ENCODE measurements around the gene SOX8. TPM values are rescaled to one million over a fixed set of nuclear protein-coding genes. Genes with fewer than 3 reads are reported as not detected.

Gene SOX8
- 0.10 to 0.15 TPM (median 0.15 TPM) in 3 replicates for total RNA-seq
- long read RNA-seq: 0 reads

GRCh38 chr16:981695-982144 is at the start of gene SOX8:
Gene SOX8, plus strand, starts transcription at chr16:981770. Its CDS starts 153 bp downstream, at chr16:981923.
- H3K27me3 Mint-ChIP-seq (ENCODE audit: low read depth): peaks cover 22% of the 10 kb centered on the region

GRCh38 chr16:932831-933330 is 48.7 kb upstream of the SOX8 start:
- Mint-ChIP-seq H3K36me3 (ENCODE audit: low read depth) (peaks cover 16% of the 10 kb centered on the region), H3K27me3 (ENCODE audit: low read depth) (no peaks in the 10 kb centered on the region), H3K27ac (ENCODE audit: unreplicated experiment) (peak overlapping the region; percentile 45), H3K9me3 (ENCODE audit: low read depth) (no peaks in the 10 kb centered on the region), H3K4me1 (ENCODE audit: low read depth) (no peaks in the 10 kb centered on the region), H3K4me3 (ENCODE audit: unreplicated experiment) (no peak overlapping the region)
- no peak for DNase-seq (ENCODE audit: low spot score)
- no peak for TF ChIP-seq CTCF (IDR thresholded peaks at IDR 0.05)

More at GRCh38 chr16:981695-982144, at the start of gene SOX8:
- no peak within 1 kb of the TSS for H3K27ac Mint-ChIP-seq (ENCODE audit: unreplicated experiment)
- H3K4me1 Mint-ChIP-seq (ENCODE audit: low read depth): peaks cover 6% of the 10 kb centered on the region
- H3K4me3 Mint-ChIP-seq (ENCODE audit: unreplicated experiment): peak within 1 kb of the TSS; percentile 72
- H3K9me3 Mint-ChIP-seq (ENCODE audit: low read depth): no peaks in the 10 kb centered on the region
- no peak for DNase-seq (ENCODE audit: low spot score)
- no peaks in the 10 kb centered on the region for H3K36me3 Mint-ChIP-seq (ENCODE audit: low read depth)
- TF ChIP-seq CTCF (IDR thresholded peaks at IDR 0.05): no peak

GRCh38 chr16:933581-933980 is 48.0 kb upstream of the SOX8 start:
- Mint-ChIP-seq H3K4me3 (ENCODE audit: unreplicated experiment) (no peak overlapping the region), H3K9me3 (ENCODE audit: low read depth) (no peaks in the 10 kb centered on the region), H3K4me1 (ENCODE audit: low read depth) (no peaks in the 10 kb centered on the region), H3K27me3 (ENCODE audit: low read depth) (no peaks in the 10 kb centered on the region), H3K36me3 (ENCODE audit: low read depth) (peaks cover 16% of the 10 kb centered on the region), H3K27ac (ENCODE audit: unreplicated experiment) (no peak overlapping the region)
- peak; percentile 85 for DNase-seq (ENCODE audit: low spot score)
- TF ChIP-seq CTCF (IDR thresholded peaks at IDR 0.05): no peak

- Mint-ChIP-seq H3K9me3 (ENCODE audit: low read depth) (no peaks in the 10 kb centered on the region), H3K36me3 (ENCODE audit: low read depth) (peaks cover 16% of the 10 kb centered on the region), H3K27me3 (ENCODE audit: low read depth) (no peaks in the 10 kb centered on the region), H3K4me1 (ENCODE audit: low read depth) (no peaks in the 10 kb centered on the region), H3K27ac (ENCODE audit: unreplicated experiment) (no peak overlapping the region), H3K4me3 (ENCODE audit: unreplicated experiment) (no peak overlapping the region)
- DNase-seq (ENCODE audit: low spot score): peak; percentile 79
- no peak for TF ChIP-seq CTCF (IDR thresholded peaks at IDR 0.05)
Observed at GRCh38 chr16:934178-934577, 47.4 kb upstream of the SOX8 start.

- H3K27me3 Mint-ChIP-seq (ENCODE audit: low read depth): no peaks in the 10 kb centered on the region
- no peaks in the 10 kb centered on the region for H3K4me1 Mint-ChIP-seq (ENCODE audit: low read depth)
- TF ChIP-seq CTCF (IDR thresholded peaks at IDR 0.05): no peak
- H3K9me3 Mint-ChIP-seq (ENCODE audit: low read depth): peaks cover 4% of the 10 kb centered on the region
- no peak overlapping the region for H3K27ac Mint-ChIP-seq (ENCODE audit: unreplicated experiment)
- no peak overlapping the region for H3K4me3 Mint-ChIP-seq (ENCODE audit: unreplicated experiment)
- H3K36me3 Mint-ChIP-seq (ENCODE audit: low read depth): peaks cover 23% of the 10 kb centered on the region
- no peak for DNase-seq (ENCODE audit: low spot score)
Observed at GRCh38 chr16:935684-936083, 45.9 kb upstream of the SOX8 start.

Measured in chondrocyte (in vitro differentiated cells).